ENCODE measurements around the gene KCNK13. TPM values are rescaled to one million over a fixed set of nuclear protein-coding genes. Genes with fewer than 3 reads are reported as not detected.

Gene KCNK13
- total RNA-seq, 4 donors from 2014 or later: 0.10 to 0.81 (median 0.19) TPM; not detected in 1

GRCh38 chr14:90139199-90139598 is 77.4 kb downstream of the KCNK13 start:
- TF ChIP-seq POLR2AphosphoS5 (IDR thresholded peaks at IDR 0.05) (no peak), EP300 (IDR thresholded peaks at IDR 0.05) (no peak), POLR2A (IDR thresholded peaks at IDR 0.05) (no peak), CTCF (IDR thresholded peaks at IDR 0.05) (no peak)
- Histone ChIP-seq H3K27ac (no peak overlapping the region), H3K9me3 (no peaks in the 10 kb centered on the region), H3K4me3 (no peak overlapping the region), H3K36me3 (no peaks in the 10 kb centered on the region), H3K4me1 (no peaks in the 10 kb centered on the region), H3K27me3 (peaks cover 27% of the 10 kb centered on the region)
- 79% methylated on average over 6 of the region's 6 CpGs for WGBS, 2 donors (ENCODE audit: low coverage in 1 of 2)
- no peak for ATAC-seq

- H3K36me3 ChIP-seq: no peaks in the 10 kb centered on the region
- no peak overlapping the region for H3K4me3 ChIP-seq
- no peak for ATAC-seq
- no peak for TF ChIP-seq POLR2AphosphoS5 (IDR thresholded peaks at IDR 0.05)
- TF ChIP-seq EP300 (IDR thresholded peaks at IDR 0.05): no peak
- no peak for TF ChIP-seq POLR2A (IDR thresholded peaks at IDR 0.05)
- no peak for TF ChIP-seq CTCF (IDR thresholded peaks at IDR 0.05)
- H3K4me1 ChIP-seq: no peaks in the 10 kb centered on the region
- H3K27me3 ChIP-seq: peaks cover 27% of the 10 kb centered on the region
- 52 to 54% methylated on average over 6 to 12 of the region's 12 CpGs for WGBS, 2 donors (ENCODE audit: low coverage in 1 of 2)
- no peak overlapping the region for H3K27ac ChIP-seq
- no peaks in the 10 kb centered on the region for H3K9me3 ChIP-seq
Measured at GRCh38 chr14:90140298-90140955, 78.6 kb downstream of the KCNK13 start.

- TF ChIP-seq POLR2A (IDR thresholded peaks at IDR 0.05): no peak
- no peak for TF ChIP-seq POLR2AphosphoS5 (IDR thresholded peaks at IDR 0.05)
- no peak for TF ChIP-seq EP300 (IDR thresholded peaks at IDR 0.05)
- Histone ChIP-seq H3K36me3 (no peaks in the 10 kb centered on the region), H3K27ac (no peak overlapping the region), H3K4me3 (no peak overlapping the region), H3K4me1 (no peaks in the 10 kb centered on the region), H3K27me3 (peaks cover 32% of the 10 kb centered on the region), H3K9me3 (no peaks in the 10 kb centered on the region)
- no peak for ATAC-seq
- 60 to 74% methylated on average over 1 to 4 of the region's 5 CpGs for WGBS, 2 donors (ENCODE audit: low coverage in 1 of 2)
Measured at GRCh38 chr14:90140956-90141316, 79.1 kb downstream of the KCNK13 start.

- TF ChIP-seq CTCF (IDR thresholded peaks at IDR 0.05): no peak
- no peak for ATAC-seq
- H3K36me3 ChIP-seq: no peaks in the 10 kb centered on the region
- no peak overlapping the region for H3K27ac ChIP-seq
- no peak overlapping the region for H3K4me3 ChIP-seq
- 53 to 100% methylated on average over 1 of the region's 2 CpGs for WGBS, 2 donors (ENCODE audit: low coverage in 1 of 2)
- H3K9me3 ChIP-seq: no peaks in the 10 kb centered on the region
- no peaks in the 10 kb centered on the region for H3K4me1 ChIP-seq
- no peaks in the 10 kb centered on the region for H3K27me3 ChIP-seq
Measured at GRCh38 chr14:90153429-90153828, 91.6 kb downstream of the KCNK13 start.

- Histone ChIP-seq H3K36me3 (no peaks in the 10 kb centered on the region), H3K27ac (no peak overlapping the region), H3K4me1 (no peaks in the 10 kb centered on the region), H3K27me3 (no peaks in the 10 kb centered on the region), H3K4me3 (no peak overlapping the region), H3K9me3 (no peaks in the 10 kb centered on the region)
- ATAC-seq: no peak
- TF ChIP-seq EP300 (IDR thresholded peaks at IDR 0.05): no peak
- no peak for TF ChIP-seq POLR2A (IDR thresholded peaks at IDR 0.05)
- TF ChIP-seq CTCF (IDR thresholded peaks at IDR 0.05): no peak
- no peak for TF ChIP-seq POLR2AphosphoS5 (IDR thresholded peaks at IDR 0.05)
Measured at GRCh38 chr14:90154110-90154509, 92.3 kb downstream of the KCNK13 start.

Measured in gastroesophageal sphincter (tissue), 4 donors.